MG63 (cell line): Measurements from ENCODE around the gene MYPN. TPM values are rescaled to one million over a fixed set of nuclear protein-coding genes. Genes with fewer than 3 reads are reported as not detected.
"Not testable (repeated sequence)": the region's sequence is repeated elsewhere in the genome, so short reads cannot be mapped to it uniquely, and the experiment has no call there.

Source experiments
- DNase-seq: peaks from one replicate; pipeline ENCODE4 v3.0.0-alpha.2; 2020
- H3K27me3 ChIP-seq: fragments of 250-450 bp; sonication (Bioruptor Pico); 2 replicates; pipeline ENCODE4 v1.5.1; 2020; ENCODE audit warnings: mild to moderate bottlenecking, moderate library complexity
- H3K36me3 ChIP-seq: fragments of 250-450 bp; sonication (Bioruptor Pico); 2 replicates; pipeline ENCODE4 v1.5.1; 2020; ENCODE audit warnings: mild to moderate bottlenecking, moderate library complexity
- H3K4me3 ChIP-seq: fragments of 250-450 bp; sonication (Bioruptor Pico); 2 replicates; pipeline ENCODE4 v1.5.1; 2020; ENCODE audit warnings: mild to moderate bottlenecking, moderate library complexity
- H3K9me3 ChIP-seq: fragments of 250-450 bp; sonication (Bioruptor Pico); 2 replicates; pipeline ENCODE4 v1.5.1; 2020; ENCODE audit warnings: mild to moderate bottlenecking, moderate library complexity
- total RNA-seq: library from RNA; depleted of rRNA; stranded (reverse); fragments of >200 nt; shearing (Covaris generic); gene quantifications from 2 replicates; pipeline ENCODE4 v1.2.3, GENCODE V29; 2014; ENCODE audit warnings: low replicate concordance; rRNA removed

MYPN gene
- 28.9 and 31.3 TPM in 2 replicates for total RNA-seq

- Histone ChIP-seq H3K4me3 (peak within 1 kb of the TSS; percentile 46), H3K9me3 (no peaks in the 10 kb centered on the region), H3K36me3 (peaks cover 64% of the 10 kb centered on the region), H3K27me3 (no peaks in the 10 kb centered on the region)
- no peak for DNase-seq
These were observed at the start of gene MYPN for GRCh38 chr10:68109331-68109730. MYPN (plus strand) TSS chr10:68109488; CDS start chr10:68121439, 11,951 bp downstream.

GRCh38 chr10:68067029-68067428 lies 42.3 kb upstream of the MYPN start:
- peaks cover 94% of the 10 kb centered on the region for H3K36me3 ChIP-seq
- no peak for DNase-seq
- peak overlapping the region; percentile 88 for H3K4me3 ChIP-seq
- no peaks in the 10 kb centered on the region for H3K9me3 ChIP-seq
- H3K27me3 ChIP-seq: no peaks in the 10 kb centered on the region

GRCh38 chr10:68067508-68067907 lies 41.8 kb upstream of the MYPN start:
- H3K27me3 ChIP-seq: no peaks in the 10 kb centered on the region

GRCh38 chr10:68073631-68074030 lies 35.7 kb upstream of the MYPN start:
- H3K4me3 ChIP-seq: peak overlapping the region; percentile 88
- H3K36me3 ChIP-seq: peaks cover 48% of the 10 kb centered on the region
- no peaks in the 10 kb centered on the region for H3K27me3 ChIP-seq
- no peaks in the 10 kb centered on the region for H3K9me3 ChIP-seq
- DNase-seq: no peak

More at GRCh38 chr10:68067508-68067907, 41.8 kb upstream of the MYPN start:
- Histone ChIP-seq H3K9me3 (no peaks in the 10 kb centered on the region), H3K36me3 (peaks cover 95% of the 10 kb centered on the region), H3K4me3 (peak overlapping the region; percentile 88)
- no peak for DNase-seq

- H3K36me3 ChIP-seq: peaks cover 42% of the 10 kb centered on the region
- peak overlapping the region; percentile 88 for H3K4me3 ChIP-seq
- no peaks in the 10 kb centered on the region for H3K9me3 ChIP-seq
- H3K27me3 ChIP-seq: no peaks in the 10 kb centered on the region
- no peak for DNase-seq
These were observed 35.1 kb upstream of the MYPN start for GRCh38 chr10:68074031-68074774.

- H3K4me3 ChIP-seq: peak within 1 kb of the TSS; percentile 88
- H3K27me3 ChIP-seq: no peaks in the 10 kb centered on the region
- H3K36me3 ChIP-seq: peaks cover 35% of the 10 kb centered on the region
- peak; percentile 96 for DNase-seq
- no peaks in the 10 kb centered on the region for H3K9me3 ChIP-seq
These were observed 34.3 kb upstream of the MYPN start, which contains the start of gene HERC4 for GRCh38 chr10:68074775-68075549. HERC4 (minus strand) TSS chr10:68075283; CDS start chr10:68073108, 2,175 bp downstream.

- H3K4me3 ChIP-seq: peak overlapping the region; percentile 11
These were observed 33.7 kb upstream of the MYPN start for GRCh38 chr10:68075550-68076004.

GRCh38 chr10:68076081-68076480 lies 33.2 kb upstream of the MYPN start:
- not testable (repeated sequence) for DNase-seq, H3K27me3 ChIP-seq, H3K4me3 ChIP-seq, H3K9me3 ChIP-seq
- H3K36me3 ChIP-seq: peaks cover 25% of the 10 kb centered on the region

More at GRCh38 chr10:68075550-68076004, 33.7 kb upstream of the MYPN start:
- no peaks in the 10 kb centered on the region for H3K27me3 ChIP-seq
- H3K9me3 ChIP-seq: no peaks in the 10 kb centered on the region
- peaks cover 30% of the 10 kb centered on the region for H3K36me3 ChIP-seq
- no peak for DNase-seq

- Histone ChIP-seq H3K4me3 (no peak overlapping the region), H3K27me3 (no peaks in the 10 kb centered on the region), H3K36me3 (peaks cover 16% of the 10 kb centered on the region), H3K9me3 (no peaks in the 10 kb centered on the region)
- DNase-seq: no peak
These were observed 32.3 kb upstream of the MYPN start for GRCh38 chr10:68077026-68077425.

GRCh38 chr10:68079434-68079833 lies 29.9 kb upstream of the MYPN start:
- no peaks in the 10 kb centered on the region for H3K27me3 ChIP-seq
- H3K36me3 ChIP-seq: no peaks in the 10 kb centered on the region
- no peak overlapping the region for H3K4me3 ChIP-seq
- no peaks in the 10 kb centered on the region for H3K9me3 ChIP-seq
- no peak for DNase-seq

GRCh38 chr10:68080853-68081431 lies 28.3 kb upstream of the MYPN start:
- Histone ChIP-seq H3K4me3 (no peak overlapping the region), H3K36me3 (no peaks in the 10 kb centered on the region), H3K9me3 (no peaks in the 10 kb centered on the region), H3K27me3 (no peaks in the 10 kb centered on the region)
- DNase-seq: no peak

- H3K27me3 ChIP-seq: no peaks in the 10 kb centered on the region
- DNase-seq: no peak
- H3K9me3 ChIP-seq: no peaks in the 10 kb centered on the region
- no peak overlapping the region for H3K4me3 ChIP-seq
- no peaks in the 10 kb centered on the region for H3K36me3 ChIP-seq
These were observed 27.4 kb upstream of the MYPN start for GRCh38 chr10:68081916-68082315.

- H3K36me3 ChIP-seq: no peaks in the 10 kb centered on the region
- no peaks in the 10 kb centered on the region for H3K27me3 ChIP-seq
- no peaks in the 10 kb centered on the region for H3K9me3 ChIP-seq
- DNase-seq: no peak
- no peak overlapping the region for H3K4me3 ChIP-seq
These were observed 26.4 kb upstream of the MYPN start for GRCh38 chr10:68082872-68083271.

- DNase-seq: no peak
- H3K27me3 ChIP-seq: no peaks in the 10 kb centered on the region
- no peaks in the 10 kb centered on the region for H3K36me3 ChIP-seq
- H3K4me3 ChIP-seq: no peak overlapping the region
- no peaks in the 10 kb centered on the region for H3K9me3 ChIP-seq
These were observed 25.3 kb upstream of the MYPN start for GRCh38 chr10:68083953-68084352.

GRCh38 chr10:68084469-68084868 lies 24.8 kb upstream of the MYPN start:
- H3K27me3 ChIP-seq: no peaks in the 10 kb centered on the region
- H3K4me3 ChIP-seq: no peak overlapping the region
- H3K9me3 ChIP-seq: no peaks in the 10 kb centered on the region
- H3K36me3 ChIP-seq: no peaks in the 10 kb centered on the region
- no peak for DNase-seq

GRCh38 chr10:68086011-68086410 lies 23.3 kb upstream of the MYPN start:
- no peak for DNase-seq
- H3K4me3 ChIP-seq: no peak overlapping the region
- no peaks in the 10 kb centered on the region for H3K27me3 ChIP-seq
- peaks cover 5% of the 10 kb centered on the region; the same call in 1 of the 2 replicates for H3K36me3 ChIP-seq
- no peaks in the 10 kb centered on the region for H3K9me3 ChIP-seq
